ENCODE measurements around the gene ZDHHC19. TPM values are rescaled to one million over a fixed set of nuclear protein-coding genes. Genes with fewer than 3 reads are reported as not detected.
"Not testable (repeated sequence)": the region's sequence is repeated elsewhere in the genome, so short reads cannot be mapped to it uniquely, and the experiment has no call there.

Gene ZDHHC19
- total RNA-seq, 6 donors from 2014 or later = 1.4 to 3.1 TPM; not detected in 4

DNA sequence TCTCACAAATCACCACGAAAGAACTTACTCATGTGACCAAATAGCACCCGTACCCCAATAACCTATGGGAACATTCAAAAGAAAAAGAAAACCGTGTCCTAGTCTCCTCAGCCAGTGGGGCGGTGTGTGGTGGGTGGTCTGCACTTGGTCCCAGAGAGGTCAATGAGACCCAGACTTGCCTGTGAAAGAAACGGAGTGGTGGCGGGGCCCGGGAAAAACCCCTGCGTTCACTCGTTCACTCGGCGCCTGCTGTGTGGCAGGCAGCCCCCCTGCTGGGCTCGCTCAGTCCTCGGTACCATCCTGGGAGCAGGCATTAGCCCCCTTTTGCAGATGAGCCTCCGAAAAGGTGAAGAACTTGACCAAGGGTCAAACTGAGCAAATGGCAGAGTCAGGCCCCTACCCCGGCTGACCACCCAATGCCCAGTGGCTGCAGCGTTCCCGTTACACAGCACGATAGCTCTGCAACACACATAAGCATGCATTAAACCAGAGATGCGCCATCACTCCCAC is 36.0 kb downstream of the ZDHHC19 start:
- WGBS, 2 donors = 75 to 93% methylated on average over 19 of the region's 19 CpGs
- DNase-seq = no peak
- Histone ChIP-seq H3K36me3 (no peaks in the 10 kb centered on the region), H3K9me3 (no peaks in the 10 kb centered on the region), H3K27ac (no peak overlapping the region), H3K4me1 (peaks cover 0 to 5% (median 0%) of the 10 kb centered on the region in 4 donors), H3K4me3 (no peak overlapping the region), H3K27me3 (no peaks in the 10 kb centered on the region)
- peak in 1 of 2 donors; percentile 13 for ATAC-seq (ENCODE audit: low FRiP score in 2 of 2)
- TF ChIP-seq CTCF (IDR thresholded peaks at IDR 0.05) (no peak), POLR2AphosphoS5 (IDR thresholded peaks at IDR 0.05) (no peak), EP300 (IDR thresholded peaks at IDR 0.05) (no peak), POLR2A (IDR thresholded peaks at IDR 0.05) (no peak)

- TF ChIP-seq EP300 (IDR thresholded peaks at IDR 0.05) (no peak), CTCF (IDR thresholded peaks at IDR 0.05) (no peak), POLR2AphosphoS5 (IDR thresholded peaks at IDR 0.05) (no peak), POLR2A (IDR thresholded peaks at IDR 0.05) (no peak)
- no peak for ATAC-seq (ENCODE audit: low FRiP score in 2 of 2)
- H3K9me3 ChIP-seq = no peaks in the 10 kb centered on the region
These were observed 36.5 kb downstream of the ZDHHC19 start for GRCh38 chr3:196174652-196175051.

DNA sequence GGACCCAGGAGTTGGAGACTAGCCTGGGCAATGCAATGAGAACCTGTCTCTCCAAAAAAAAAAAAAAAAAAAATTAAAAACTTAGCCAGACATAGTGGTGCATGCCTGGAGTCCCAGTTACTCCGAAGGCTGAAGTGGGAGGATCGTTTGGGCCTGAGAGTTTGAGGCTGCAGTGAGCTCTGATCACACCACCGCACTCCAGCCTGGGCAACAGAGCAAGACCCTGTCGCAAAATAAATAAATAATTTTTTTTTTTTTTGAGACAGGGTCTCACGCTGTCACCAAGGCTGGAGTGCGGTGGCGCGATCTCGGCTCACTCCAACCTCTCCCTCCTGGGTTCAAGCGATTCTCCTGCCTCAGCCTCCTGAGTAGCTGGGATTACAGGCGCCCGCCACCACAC is 40.9 kb downstream of the ZDHHC19 start:
- not testable (repeated sequence) for DNase-seq; H3K36me3 ChIP-seq; H3K4me3 ChIP-seq; H3K9me3 ChIP-seq; H3K27me3 ChIP-seq; H3K4me1 ChIP-seq; ATAC-seq (ENCODE audit: low FRiP score in 2 of 2)
- peak overlapping the region in 3 of 4 donors; percentile 30 to 58 (median 57) for H3K27ac ChIP-seq
- 93 to 95% methylated on average over 12 of the region's 12 CpGs for WGBS, 2 donors

More at GRCh38 chr3:196174652-196175051, 36.5 kb downstream of the ZDHHC19 start:
- Histone ChIP-seq H3K27ac (no peak overlapping the region), H3K36me3 (no peaks in the 10 kb centered on the region), H3K27me3 (no peaks in the 10 kb centered on the region), H3K4me1 (no peaks in the 10 kb centered on the region), H3K4me3 (no peak overlapping the region)
- no peak for DNase-seq
- WGBS, 2 donors = 78 to 84% methylated on average over 3 of the region's 3 CpGs

- H3K27me3 ChIP-seq = no peaks in the 10 kb centered on the region
- H3K27ac ChIP-seq = peak overlapping the region in 2 of 4 donors; percentile 57 to 58
- H3K4me3 ChIP-seq = no peak overlapping the region
- peak; percentile 63 to 76 for ATAC-seq (ENCODE audit: low FRiP score in 2 of 2)
- no peaks in the 10 kb centered on the region for H3K9me3 ChIP-seq
- WGBS, 2 donors = 84 to 100% methylated on average over 2 to 5 of the region's 5 CpGs
- TF ChIP-seq EP300 (IDR thresholded peaks at IDR 0.05) = peak in 2 of 4 donors; percentile 38 to 91
- peak in 1 of 4 donors; percentile 68 for TF ChIP-seq POLR2A (IDR thresholded peaks at IDR 0.05)
- no peak for TF ChIP-seq CTCF (IDR thresholded peaks at IDR 0.05)
- TF ChIP-seq POLR2AphosphoS5 (IDR thresholded peaks at IDR 0.05) = peak in 1 of 2 donors; percentile 53
- no peaks in the 10 kb centered on the region for H3K36me3 ChIP-seq
- peak in 1 of 2 donors; percentile 70 for DNase-seq
- H3K4me1 ChIP-seq = no peaks in the 10 kb centered on the region
These were observed 41.4 kb downstream of the ZDHHC19 start for GRCh38 chr3:196169836-196170240.

- Histone ChIP-seq H3K27me3 (no peaks in the 10 kb centered on the region), H3K9me3 (no peaks in the 10 kb centered on the region), H3K27ac (peak overlapping the region in 1 of 4 donors; percentile 58), H3K4me3 (no peak overlapping the region), H3K36me3 (no peaks in the 10 kb centered on the region), H3K4me1 (peaks cover 0 to 3% (median 0%) of the 10 kb centered on the region in 4 donors)
- ATAC-seq (ENCODE audit: low FRiP score in 2 of 2) = no peak
- no peak for DNase-seq
- TF ChIP-seq POLR2AphosphoS5 (IDR thresholded peaks at IDR 0.05) = no peak
- no peak for TF ChIP-seq POLR2A (IDR thresholded peaks at IDR 0.05)
- no peak for TF ChIP-seq EP300 (IDR thresholded peaks at IDR 0.05)
- no peak for TF ChIP-seq CTCF (IDR thresholded peaks at IDR 0.05)
- 65 to 68% methylated on average over 6 of the region's 6 CpGs for WGBS, 2 donors
These were observed 42.3 kb downstream of the ZDHHC19 start for GRCh38 chr3:196168808-196169391.

Data from upper lobe of left lung (tissue), 6 donors.